ENCODE results near the gene SYTL2.
"Not testable (repeated sequence)": the region's sequence is repeated elsewhere in the genome, so short reads cannot be mapped to it uniquely, and the experiment has no call there.

The SYTL2 gene

DNA sequence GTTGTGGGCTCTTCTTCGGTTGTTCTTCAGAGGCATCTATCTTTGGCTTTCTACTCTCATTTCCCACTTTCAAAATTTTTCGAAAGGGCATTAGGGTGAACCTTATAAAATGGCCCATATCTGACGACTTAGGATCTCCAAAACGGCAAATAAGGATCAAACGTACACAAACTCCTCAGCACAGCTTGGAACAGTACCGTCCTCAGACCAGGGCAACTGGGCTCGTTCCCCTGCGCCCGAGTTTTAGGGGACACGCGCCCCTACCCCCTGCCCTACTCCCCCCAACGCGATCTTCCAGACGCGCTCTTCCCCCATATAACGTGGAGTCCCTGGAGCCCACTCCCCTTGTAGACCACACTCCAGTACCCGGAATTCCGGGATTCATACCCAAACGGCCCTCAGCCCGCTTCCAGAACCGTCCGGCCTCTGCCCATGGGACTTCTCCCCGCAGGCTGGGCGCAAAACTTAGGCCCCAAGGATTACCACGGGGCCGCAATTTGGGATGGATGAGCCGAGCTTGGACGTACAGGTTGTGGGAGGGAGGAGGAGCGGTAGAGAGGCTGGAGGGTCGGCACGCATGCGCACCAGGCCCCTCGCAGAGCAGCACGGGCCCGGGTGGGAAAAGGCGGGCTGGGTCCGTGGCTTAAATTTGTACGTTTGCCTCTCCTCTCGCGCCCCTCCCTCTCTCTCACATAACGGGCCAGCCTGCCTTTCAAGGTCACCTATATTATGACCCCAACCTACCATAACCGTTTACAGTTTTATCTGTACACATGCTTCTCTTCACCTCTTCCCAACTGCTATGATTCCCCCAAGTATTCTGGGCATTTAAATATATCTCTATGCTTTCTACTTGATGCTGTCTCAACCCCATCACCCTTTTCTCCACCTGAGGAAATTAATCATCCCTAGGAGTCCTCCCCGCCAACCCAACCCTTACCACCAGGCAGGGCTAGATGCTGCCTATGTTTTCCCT lies 128.3 kb downstream of the SYTL2 start:
- DNase-seq, result peak; percentile 87

DNA sequence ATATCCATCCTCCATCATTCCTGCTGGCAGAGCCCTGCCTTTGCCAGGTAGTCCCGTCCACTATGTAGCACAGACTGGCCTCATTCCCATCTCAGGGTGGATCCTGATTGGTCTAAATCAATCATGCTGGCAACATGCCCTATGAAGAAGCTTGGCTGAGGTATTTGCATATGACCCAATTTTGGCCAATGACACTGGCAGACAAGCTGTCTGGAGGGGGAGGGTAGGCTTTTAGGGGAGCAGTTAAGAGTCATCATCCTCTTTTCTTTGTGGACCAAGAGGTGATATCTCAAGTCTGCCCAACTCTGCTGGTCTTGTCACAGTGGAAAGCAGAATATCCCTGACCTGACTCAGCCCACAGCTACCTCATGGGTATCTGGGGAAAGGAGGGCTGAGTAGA lies 130.0 kb downstream of the SYTL2 start:
- no peak for DNase-seq

DNA sequence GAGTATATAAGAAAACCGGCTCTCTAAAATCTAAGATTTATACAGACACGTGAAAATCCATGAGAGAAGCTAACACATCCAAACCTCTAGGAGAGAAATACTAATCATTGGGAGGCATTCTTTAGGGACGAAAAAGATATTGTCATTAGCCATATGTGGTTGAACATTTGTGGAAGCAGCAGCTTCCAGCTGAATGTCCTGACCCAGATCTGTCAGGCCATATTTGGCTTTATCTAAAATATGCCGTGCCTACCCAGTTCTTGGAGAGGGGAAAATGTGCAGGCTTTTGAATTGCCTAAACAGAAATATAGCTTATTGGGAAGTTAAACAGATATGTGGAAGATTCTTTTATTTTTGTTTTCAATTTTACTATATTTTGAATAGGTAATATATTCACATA lies 131.4 kb downstream of the SYTL2 start:
- no peak for DNase-seq

DNA sequence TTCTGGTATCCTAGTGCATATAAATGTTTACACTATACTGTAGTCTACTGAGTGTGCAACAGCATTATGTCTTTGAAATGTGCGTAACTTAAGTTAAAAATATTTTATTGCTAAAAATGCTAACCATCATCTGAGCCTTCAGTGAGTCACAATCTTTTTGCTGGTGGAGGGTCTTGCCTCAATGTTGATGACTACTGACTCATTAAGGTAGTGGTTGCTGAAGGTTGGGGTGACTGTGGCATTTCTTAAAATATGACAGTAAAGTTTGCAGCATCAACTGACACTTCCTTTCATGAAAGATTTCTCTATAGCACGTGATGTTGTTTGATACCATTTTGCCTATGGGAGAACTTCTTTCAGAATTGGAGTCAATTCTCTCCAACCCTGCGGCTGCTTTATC lies 137.5 kb downstream of the SYTL2 start:
- DNase-seq, result no peak

DNA sequence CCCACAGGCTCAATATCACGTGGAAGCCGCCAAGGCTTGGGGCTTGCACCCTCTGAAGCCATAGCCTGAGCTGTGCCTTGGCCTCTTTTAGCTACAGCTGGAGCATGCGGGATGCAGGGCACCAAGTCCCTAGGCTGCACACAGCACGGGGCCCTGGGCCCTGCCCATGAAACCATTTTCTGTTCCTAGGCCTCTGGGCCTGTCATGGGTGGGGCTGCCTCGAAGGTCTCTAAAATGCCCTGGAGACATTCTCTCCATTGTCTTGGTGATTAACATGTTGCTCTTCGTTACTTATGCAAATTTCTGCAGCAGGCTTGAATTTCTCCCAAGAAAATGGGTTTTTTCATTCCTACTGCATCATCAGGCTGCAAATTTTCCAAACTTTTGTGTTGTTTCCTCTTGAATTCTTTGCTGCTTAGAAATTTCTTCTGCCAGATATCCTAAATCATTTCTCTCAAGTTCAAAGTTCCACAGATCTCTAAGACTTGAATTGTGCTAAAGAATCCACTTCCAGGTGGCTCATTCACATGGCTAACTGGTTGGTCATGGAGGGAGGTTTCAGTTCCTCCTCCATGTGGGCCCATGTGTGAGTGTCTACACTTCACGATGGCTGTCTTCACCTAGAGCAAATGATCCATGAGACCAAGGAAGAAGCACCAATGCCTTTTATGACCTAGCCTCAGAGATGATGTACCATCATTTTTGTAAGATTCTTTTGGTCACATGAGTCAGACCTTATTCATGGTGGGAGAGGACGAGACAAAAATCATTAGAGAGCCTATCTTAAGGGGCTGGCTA lies 138.6 kb downstream of the SYTL2 start:
- DNase-seq, result no peak

DNA sequence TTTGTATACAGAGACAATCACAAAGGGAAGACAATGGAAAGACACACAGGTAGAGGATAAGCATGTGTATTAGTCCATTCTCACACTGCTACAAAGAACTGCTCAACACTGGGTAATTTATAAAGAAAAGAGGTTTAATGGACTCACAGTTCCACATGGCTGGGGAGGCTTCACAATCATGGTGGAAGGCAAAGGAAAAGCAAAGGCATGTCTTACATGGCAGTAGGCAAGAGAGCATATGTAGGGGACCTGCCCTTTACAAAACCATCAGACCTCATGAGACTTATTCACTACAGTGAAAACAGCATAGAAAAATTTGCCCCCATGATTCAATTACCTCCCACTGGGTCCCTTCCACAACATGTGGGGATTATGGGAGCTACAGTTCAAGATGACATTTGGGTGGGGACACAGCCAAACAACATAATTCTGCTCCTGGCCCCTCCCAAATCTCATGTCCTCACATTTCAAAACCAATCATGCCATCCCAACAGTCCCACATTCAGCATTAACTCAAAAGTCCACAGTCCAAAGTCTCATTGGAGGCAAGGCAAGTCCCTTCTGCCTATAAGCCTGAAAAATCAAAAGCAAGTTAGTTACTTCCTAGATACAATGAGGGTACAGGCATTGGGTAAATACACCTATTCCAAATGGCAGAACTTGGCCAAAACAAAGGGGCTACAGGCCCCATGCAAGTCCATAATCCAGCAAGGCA lies 139.8 kb downstream of the SYTL2 start:
- not testable (repeated sequence) for DNase-seq

DNA sequence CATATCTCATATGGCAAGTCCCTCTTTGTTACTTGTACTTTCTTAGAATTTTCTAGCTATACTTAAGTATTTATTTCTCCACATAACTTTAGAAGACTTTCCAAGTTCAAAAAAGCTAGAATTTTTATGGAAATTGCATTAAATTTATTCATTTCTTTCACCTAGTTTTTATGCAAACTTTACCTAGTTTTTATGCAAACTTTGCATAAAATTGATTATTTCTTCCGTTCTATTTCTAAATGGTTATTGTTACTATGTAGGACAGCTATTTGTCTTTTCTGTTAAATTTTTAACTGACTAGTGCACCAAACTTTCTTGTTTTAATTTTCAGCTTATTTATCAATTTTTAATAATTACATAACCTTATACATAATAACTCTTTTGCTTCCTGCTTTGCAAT lies 142.8 kb downstream of the SYTL2 start:
- no peak for DNase-seq

DNA sequence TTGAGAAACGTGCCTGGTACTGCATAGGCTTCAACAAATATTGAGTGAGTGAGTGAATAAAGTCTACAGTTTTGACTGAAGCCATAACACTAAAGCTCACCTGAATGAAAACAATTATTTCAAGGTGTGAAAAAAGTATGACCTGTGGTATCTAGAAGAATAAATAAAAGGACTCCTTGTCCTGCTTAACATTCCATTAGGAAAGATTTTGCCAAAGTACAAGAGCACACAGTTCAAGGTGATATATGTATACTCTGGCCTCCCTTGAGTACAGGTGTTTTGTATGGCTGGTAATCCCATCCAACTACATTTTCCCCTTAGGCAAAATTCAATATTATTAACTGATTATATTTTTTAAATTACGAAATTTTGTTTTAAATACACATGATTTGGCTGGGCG lies 144.3 kb downstream of the SYTL2 start:
- no peak for DNase-seq

DNA sequence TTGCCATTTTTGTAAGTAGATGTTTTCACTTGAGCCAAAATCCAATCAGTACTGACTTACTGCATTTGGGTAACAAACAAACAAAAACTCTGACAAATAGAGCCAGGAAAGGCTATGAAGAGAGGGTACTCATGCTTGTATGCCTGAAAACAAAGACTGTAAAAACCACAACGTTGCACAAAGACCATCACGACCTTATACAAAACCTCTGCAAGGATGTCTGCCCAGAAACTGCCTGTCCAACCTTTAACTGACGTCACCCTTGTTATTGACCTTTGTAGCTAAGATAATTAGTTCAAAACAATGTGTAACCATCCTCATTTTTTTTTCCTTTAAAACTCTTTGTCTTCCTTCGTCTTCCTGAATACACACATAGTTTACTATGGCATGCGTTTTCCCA lies 145.2 kb downstream of the SYTL2 start:
- no peak for DNase-seq

DNA sequence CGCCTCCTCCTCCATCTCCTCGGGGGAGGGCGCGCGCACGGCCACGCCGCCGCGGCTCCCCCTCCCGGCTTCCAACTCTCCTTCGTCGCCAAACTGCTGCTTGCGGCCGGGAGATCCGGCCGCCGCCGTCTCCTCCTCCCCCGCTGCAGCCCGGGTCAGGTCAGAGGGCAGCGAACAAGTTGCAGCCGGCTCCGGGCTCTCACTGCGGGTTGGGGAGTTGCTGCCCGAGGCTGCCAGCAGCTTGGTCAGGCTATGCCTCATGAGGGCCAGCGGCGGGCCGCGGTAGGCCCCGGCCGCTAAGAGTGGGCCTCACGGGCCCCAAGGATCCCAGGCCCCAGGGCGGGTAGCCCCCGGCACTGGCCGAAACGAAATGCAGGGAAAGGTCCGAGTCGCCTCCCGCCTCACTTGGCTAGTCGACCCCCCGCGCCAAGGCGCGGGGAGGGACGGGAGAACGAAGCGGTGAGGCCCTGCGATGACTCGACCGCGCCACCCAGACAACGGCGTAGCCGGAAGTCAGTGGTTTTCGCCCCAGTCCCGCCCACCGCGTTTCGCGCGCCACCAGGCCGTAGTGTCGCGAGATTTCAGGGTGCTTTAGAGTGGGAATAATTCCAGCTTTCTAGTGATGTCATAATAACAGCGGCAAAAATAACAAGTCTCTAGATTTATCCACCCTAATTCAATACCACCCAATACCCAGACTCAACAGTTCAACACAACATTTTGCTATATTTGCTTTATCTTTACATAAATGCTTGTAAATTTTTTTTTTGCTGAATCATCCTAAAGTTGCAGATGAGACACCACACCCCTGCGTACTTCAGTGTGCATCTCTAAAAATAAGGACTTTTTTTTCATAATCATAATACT lies 146.1 kb downstream of the SYTL2 start, which contains the start of gene CREBZF:
Gene CREBZF (minus strand): TSS at position 515 of the 867 bp plus-strand sequence. CDS start 254 bp downstream, at position 261.
- peak; percentile 97 for DNase-seq

DNA sequence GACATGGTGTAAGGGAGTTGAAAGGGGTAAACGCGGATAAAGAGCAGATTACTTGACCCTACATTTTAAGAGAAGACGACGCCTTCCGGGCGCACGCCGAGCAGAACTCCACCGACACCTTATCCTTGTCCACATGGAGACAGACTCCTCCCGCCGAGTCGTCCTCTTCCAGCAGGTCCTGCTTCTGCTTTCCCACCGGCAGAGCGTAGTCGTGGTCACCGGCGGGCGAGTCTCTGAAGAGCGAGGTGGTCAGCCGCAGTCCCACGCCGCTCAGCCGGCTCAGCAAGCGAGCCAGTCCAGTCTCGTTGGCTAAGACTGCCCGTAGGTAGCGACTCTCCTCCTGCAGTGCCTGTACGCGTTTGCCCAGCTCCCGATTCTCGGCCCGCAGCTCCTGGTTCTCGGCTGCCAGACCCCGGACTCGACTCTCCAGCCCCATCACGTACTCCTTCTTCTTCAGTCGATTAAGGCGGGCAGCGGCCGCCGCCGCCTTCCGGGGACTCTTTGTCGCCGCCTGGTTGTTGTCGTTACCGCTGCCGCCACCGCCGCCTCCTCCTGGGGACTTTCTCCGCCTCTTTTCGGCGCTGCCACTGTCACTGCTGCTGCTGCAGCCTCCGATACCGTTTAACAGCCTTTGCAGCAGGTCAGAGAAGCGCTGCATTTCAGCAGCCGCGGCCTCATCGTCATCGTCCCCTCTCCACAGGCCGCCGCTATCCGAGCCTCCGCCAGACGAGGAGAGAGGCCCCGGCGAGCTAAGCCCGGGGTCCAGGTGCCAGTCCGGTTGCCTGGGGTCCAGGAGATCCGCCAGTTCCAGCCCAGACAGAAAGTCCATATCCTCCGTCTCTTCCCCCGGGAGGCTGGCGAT lies 147.0 kb downstream of the SYTL2 start:
- DNase-seq, result peak; percentile 90

DNA sequence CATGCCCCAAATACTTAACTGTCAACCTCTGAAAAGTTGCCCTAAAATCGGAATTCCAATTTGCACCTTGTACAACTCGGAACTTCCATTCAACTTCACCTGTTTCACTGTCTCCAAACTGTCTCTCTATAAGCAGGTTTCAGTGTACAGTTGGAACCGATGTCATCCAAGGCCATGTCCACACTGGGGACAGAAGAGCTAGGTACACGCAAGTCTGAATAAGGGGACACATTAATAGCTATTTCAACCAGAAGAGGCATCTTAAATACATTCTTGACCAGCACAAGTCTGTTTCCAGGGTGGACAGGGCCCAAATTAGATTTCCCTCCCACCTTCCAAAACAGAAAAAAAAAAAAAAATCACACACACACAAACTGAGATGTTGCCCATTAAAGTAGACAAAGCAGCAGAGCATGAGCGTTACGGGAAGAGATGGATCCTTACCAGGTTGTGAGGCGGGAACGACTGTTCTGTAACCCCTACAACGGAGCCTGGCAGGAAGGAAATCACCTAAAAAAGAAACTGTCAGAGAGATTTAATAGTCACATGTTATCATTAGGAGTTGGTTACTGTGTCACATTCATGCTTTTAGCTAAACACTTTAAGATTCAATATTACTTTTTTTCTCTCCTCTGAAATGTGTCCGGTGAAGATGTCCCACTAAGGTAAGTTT lies 147.7 kb downstream of the SYTL2 start:
- DNase-seq, result no peak

DNA sequence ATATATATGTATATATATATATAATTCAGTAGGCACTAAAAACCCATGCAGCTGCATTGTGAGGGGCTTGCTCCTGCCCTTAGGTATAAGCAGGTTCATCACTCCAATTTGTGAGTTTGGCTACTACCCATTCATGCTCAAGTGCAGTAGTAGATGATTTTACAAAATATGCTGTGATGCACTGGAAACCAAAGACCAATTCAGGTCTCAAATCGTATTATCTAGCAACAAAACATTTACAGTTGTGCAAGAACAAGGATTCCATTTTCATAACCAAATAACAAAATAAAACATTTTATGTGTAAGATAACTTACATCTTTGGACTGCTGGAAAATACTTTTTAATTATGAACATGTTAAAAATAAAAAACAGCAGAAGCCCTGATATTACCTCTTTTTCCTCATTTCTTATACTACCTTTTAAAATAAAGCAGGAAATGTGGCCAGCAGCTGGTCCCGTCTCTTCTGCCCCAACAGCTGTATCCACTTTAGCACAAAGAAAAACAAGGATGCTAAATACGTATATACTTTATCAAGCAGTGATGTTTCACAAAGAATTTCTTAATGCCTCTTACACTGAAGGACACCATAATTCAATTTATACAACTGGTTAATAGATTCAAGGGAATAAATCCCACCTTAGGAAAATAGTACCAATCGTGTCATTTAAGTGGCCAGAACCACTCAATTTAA lies 148.8 kb downstream of the SYTL2 start:
- DNase-seq, result no peak

DNA sequence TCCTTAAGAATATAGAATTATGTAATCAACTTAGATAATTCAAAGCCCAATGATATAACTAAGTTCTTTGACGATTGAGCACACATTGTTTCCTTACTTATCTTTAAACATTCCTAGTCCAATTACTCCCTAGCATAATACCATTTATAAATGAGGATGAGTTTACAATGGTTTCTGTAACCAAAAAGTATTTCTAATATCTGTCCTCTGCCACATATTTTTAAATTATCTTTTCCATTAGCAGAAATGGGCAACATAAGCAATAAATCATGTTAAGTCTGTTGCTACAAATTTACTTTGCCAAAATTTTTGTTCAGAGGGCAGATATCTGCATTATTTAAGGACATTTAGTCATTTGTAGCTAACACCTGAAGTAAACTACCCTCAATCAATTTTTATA lies 152.8 kb downstream of the SYTL2 start:
- no peak for DNase-seq

DNA sequence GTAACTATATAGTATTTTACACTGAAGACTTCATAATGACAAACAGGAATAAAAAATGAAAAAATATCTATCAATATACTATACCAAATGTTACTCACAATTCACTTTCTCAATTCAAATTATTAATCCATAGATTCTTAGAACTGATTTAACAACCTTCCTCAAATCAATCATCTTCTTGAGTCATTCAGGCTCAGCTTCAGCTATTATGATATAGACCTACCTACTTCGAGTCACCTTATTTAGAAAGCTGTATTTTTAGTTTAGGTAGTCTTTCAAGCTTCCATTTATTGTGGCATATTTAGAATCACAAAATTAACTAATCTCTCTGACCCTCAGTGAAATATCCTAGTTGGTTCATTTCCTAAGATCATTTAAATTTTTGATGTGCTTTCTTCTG lies 154.2 kb downstream of the SYTL2 start:
- no peak for DNase-seq

DNA sequence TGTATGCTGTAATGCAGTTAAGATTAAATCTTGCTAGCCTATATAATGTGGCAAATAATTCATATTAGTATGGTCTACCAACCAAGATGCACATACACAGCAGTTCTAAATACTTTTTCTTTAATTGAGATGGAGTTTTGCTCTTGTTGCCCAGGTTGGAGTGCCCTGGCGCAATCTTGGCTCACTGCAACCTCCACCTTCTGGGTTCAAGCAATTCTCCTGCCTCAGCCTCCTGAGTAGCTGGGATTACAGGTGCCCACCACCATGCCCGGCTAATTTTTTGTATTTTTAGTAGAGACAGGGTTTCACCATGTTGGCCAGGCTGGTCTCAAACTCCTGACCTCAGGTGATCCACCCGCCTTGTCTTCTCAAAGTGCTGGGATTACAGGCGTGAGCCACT lies 156.6 kb downstream of the SYTL2 start:
- DNase-seq, result not testable (repeated sequence)

DNA sequence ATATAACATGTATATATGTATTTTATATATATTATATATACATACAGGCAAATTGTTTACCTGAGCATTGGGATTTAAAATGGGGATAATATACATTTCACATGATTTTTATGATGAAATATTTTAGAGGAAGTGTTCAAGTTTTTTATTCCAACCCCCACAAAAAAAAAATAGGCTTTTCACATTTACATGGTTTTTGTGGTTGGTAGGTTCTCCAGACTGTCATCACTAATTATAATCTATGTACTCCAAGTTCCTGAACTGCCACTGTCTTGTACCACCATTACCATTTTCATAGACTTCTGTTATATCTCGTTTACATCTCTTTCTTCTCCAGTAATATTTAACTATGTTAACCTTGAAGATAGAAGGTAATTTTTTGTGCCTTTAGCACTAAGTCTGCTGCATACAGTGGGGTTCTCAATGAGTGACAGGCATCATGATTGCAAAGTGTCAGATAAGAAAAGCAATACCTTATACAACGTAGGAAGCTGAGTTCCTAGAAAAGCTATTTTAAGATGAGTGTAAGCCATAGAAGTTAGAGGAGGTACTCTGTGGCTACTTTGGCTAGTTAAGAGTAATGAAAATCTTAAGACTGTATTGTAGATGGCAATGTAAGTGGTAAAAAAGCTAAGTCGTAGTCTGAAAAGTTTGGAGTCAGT lies 158.0 kb downstream of the SYTL2 start:
- no peak for DNase-seq

DNA sequence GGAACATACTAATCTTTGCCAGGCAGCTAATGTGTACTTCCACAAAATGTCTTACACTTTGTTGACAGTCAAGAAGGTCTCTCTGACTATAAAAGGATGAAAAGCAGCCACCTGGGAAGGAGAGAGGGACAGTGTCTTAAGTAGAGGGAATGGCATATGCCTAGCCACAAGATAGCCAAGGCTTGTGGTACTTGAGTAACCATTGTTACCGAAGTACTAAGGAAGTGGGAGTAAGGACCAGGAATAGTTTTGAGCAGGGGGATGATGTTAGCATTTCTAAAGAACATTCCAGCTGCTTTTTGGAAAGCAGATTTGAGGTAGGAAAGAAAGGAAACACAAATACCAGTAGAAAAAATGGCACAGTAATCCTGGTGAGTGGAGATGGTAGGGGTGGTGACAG lies 159.8 kb downstream of the SYTL2 start:
- no peak for DNase-seq

DNA sequence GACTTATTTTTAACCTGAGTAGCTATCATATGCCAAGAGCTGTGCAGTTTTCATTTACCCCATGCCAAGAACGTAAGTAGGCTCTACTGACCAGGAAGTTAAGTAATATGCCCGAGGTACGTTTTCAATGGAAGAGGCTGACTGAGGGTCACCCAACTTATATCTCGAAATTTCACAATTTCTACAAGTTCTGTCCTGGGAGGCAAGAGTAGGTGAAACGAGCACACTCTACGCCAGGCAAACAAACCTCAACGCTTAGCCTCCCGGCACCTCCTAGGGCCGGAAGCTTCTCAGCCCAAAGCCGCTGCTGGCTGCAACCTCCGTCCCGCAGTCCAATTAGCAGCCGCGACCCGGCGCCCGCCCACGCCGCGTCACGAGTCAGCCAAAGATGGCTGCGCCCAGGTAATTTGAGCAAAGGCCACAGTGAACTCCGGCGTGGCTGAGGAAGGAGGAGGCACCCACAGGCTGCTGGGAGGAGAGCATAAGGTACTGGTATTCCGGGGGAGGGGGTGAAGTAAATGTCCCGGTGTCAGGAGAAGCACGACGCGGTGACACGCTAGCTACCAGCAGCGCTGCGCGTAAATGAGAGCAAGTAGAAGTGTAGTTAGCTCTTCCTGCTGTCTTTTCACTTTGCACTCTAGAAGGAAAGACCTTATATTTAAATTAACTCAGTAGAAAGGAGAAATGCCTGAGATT lies 163.2 kb downstream of the SYTL2 start, which contains the start of gene TMEM126A:
Gene TMEM126A (plus strand): TSS at position 364 of the 696 bp plus-strand sequence. CDS start 2,289 bp downstream, outside the sequence.
- peak; percentile 97 for DNase-seq

All from activated CD8-positive, alpha-beta memory T cell treated with anti-CD3 and anti-CD28 coated beads, Interleukin-2, amount 50 U/mL, for 48 hours (primary cell).